ENCODE data around the gene ASAP2. TPM values are rescaled to one million over a fixed set of nuclear protein-coding genes. Genes with fewer than 3 reads are reported as not detected.

The ASAP2 gene
- total and polyA plus RNA-seq, 2 donors (not counting 1 experiment from before 2014, with no cell fraction given), result 0.04 TPM; not detected in 1

DNA sequence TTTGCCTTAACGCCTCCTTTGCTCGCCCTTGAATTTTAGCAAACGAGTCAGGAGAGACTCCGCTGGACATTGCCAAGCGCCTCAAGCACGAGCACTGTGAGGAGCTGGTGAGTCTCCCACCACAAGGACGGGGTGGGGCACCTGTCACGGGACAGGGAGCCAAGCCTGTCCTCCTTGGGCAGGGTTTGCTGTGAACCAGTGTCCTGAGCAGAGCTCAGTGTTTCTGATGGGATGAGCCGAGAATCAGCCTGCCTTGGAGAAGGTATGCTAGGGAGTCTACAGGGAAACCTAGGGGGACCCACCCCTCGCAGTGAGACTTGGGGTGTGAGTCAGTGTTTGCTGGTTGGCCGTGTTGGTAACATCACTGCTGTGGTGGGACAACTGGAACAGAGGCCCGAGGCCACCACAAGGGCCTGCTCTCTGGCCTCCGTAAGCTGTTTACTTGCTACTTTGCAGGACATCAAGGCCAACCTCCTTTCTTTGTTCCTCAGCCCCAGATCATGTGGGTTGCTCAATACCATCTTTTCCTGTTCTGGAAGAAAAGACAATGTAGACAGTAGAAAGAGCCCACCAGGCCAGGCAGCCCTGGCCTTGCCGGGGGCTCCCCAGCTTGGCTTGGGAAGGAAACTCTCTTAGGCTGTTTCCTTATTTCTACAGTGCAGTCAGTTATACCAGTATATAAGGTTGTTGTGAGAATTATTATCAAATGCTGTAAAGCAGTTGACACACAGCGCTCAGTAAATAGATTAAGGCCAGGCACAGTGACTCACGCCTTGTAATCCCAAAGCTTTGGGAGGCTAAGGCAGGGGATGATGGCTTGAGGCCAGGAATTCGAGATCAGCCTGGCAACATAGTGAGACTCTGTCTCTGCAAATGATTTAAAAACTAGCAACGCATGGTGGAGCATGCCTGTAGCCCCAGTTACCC, 174.4 kb downstream of the ASAP2 start:
- H2AFZ ChIP-seq (ENCODE audit: insufficient read depth, low read depth, low read length, poor library complexity, severe bottlenecking), result no peak overlapping the region
- no peaks in the 10 kb centered on the region for H3K27me3 ChIP-seq (replicated peaks in 1 of 4; ENCODE audit: control extremely low read depth in 1 of 4, control insufficient read depth in 3 of 4, insufficient read depth in 4 of 4, low read length in 3 of 4)
- ChIA-PET CTCF (interaction anchor here (0.6 kb wide), 1 partner anchor 505 kb away, joined by 4 read pairs; no protein-coding TSS in a partner anchor), POLR2A (no interaction called here)
- Mint-ChIP-seq H3K27me3 (peaks cover 12% of the 10 kb centered on the region), H3K9me3 (ENCODE audit: insufficient read depth) (no peaks in the 10 kb centered on the region), H3K4me3 (no peak overlapping the region), H3K4me1 (no peaks in the 10 kb centered on the region), H3K27ac (no peak overlapping the region)
- H3K4me1 ChIP-seq (ENCODE audit: control insufficient read depth in 2 of 2, insufficient read depth in 2 of 2, low read length in 2 of 2), result no peaks in the 10 kb centered on the region
- 94% methylated on average over 17 of the region's 18 CpGs for WGBS (ENCODE audit: insufficient coverage)
- TF ChIP-seq EZH2 (IDR thresholded peaks at IDR 0.05; ENCODE audit: borderline replicate concordance, insufficient read depth, low read depth, low read length, poor library complexity, severe bottlenecking) (no peak), CTCF (IDR thresholded peaks at IDR 0.05) (no peak)
- H3K27ac ChIP-seq (ENCODE audit: low read length in 2 of 2), result no peak overlapping the region
- H3K9ac ChIP-seq (ENCODE audit: low read length), result no peak overlapping the region
- ATAC-seq (ENCODE audit: low read depth) (no peak), DNase-seq (no peak)
- intact Hi-C loops (cut with micrococcal nuclease), result no loop called here
- H3K79me2 ChIP-seq (ENCODE audit: control insufficient read depth, insufficient read depth, low read length), result no peaks in the 10 kb centered on the region
- H4K20me1 ChIP-seq (ENCODE audit: control insufficient read depth, insufficient read depth, low read length, poor library complexity, severe bottlenecking), result no peaks in the 10 kb centered on the region
- H3K36me3 ChIP-seq (replicated peaks in 1 of 2; ENCODE audit: control extremely low read depth in 1 of 2, control insufficient read depth in 1 of 2, extremely low read depth in 1 of 2, insufficient read depth in 2 of 2, low read length in 1 of 2), result no peaks in the 10 kb centered on the region
- H3K9me3 ChIP-seq (ENCODE audit: control extremely low read depth in 1 of 3, control insufficient read depth in 2 of 3, insufficient read depth in 1 of 3, low read length in 2 of 3), result no peaks in the 10 kb centered on the region
- no peak overlapping the region for H3K4me2 ChIP-seq (replicated peaks; ENCODE audit: low read depth, low read length, poor library complexity, severe bottlenecking)
- H3K4me3 ChIP-seq (ENCODE audit: control extremely low read depth in 1 of 5, extremely low read depth in 1 of 5, insufficient read depth in 1 of 5, low read depth in 2 of 5, low read length in 4 of 5), result no peak overlapping the region

GRCh38 chr2:9382604-9383235, 176.1 kb downstream of the ASAP2 start:
- Mint-ChIP-seq H3K27me3 (peaks cover 7% of the 10 kb centered on the region), H3K4me3 (no peak overlapping the region), H3K27ac (no peak overlapping the region), H3K9me3 (ENCODE audit: insufficient read depth) (no peaks in the 10 kb centered on the region), H3K4me1 (no peaks in the 10 kb centered on the region)
- ATAC-seq (ENCODE audit: low read depth), result no peak
- ChIA-PET POLR2A (no interaction called here), CTCF (no interaction called here)
- H3K36me3 ChIP-seq (replicated peaks in 1 of 2; ENCODE audit: control extremely low read depth in 1 of 2, control insufficient read depth in 1 of 2, extremely low read depth in 1 of 2, insufficient read depth in 2 of 2, low read length in 1 of 2), result no peaks in the 10 kb centered on the region
- no peaks in the 10 kb centered on the region for H3K27me3 ChIP-seq (replicated peaks in 1 of 4; ENCODE audit: control extremely low read depth in 1 of 4, control insufficient read depth in 3 of 4, insufficient read depth in 4 of 4, low read length in 3 of 4)
- no peak overlapping the region for H2AFZ ChIP-seq (ENCODE audit: insufficient read depth, low read depth, low read length, poor library complexity, severe bottlenecking)
- H3K9ac ChIP-seq (ENCODE audit: low read length), result no peak overlapping the region
- H3K4me2 ChIP-seq (replicated peaks; ENCODE audit: low read depth, low read length, poor library complexity, severe bottlenecking), result no peak overlapping the region
- H3K9me3 ChIP-seq (ENCODE audit: control extremely low read depth in 1 of 3, control insufficient read depth in 2 of 3, insufficient read depth in 1 of 3, low read length in 2 of 3), result no peaks in the 10 kb centered on the region
- intact Hi-C loops (cut with micrococcal nuclease), result no loop called here
- DNase-seq, result no peak
- no peak for TF ChIP-seq EZH2 (IDR thresholded peaks at IDR 0.05; ENCODE audit: borderline replicate concordance, insufficient read depth, low read depth, low read length, poor library complexity, severe bottlenecking)
- TF ChIP-seq CTCF (IDR thresholded peaks at IDR 0.05), result no peak
- H3K4me1 ChIP-seq (ENCODE audit: control insufficient read depth in 2 of 2, insufficient read depth in 2 of 2, low read length in 2 of 2), result no peaks in the 10 kb centered on the region
- H4K20me1 ChIP-seq (ENCODE audit: control insufficient read depth, insufficient read depth, low read length, poor library complexity, severe bottlenecking), result no peaks in the 10 kb centered on the region
- H3K79me2 ChIP-seq (ENCODE audit: control insufficient read depth, insufficient read depth, low read length), result no peaks in the 10 kb centered on the region
- H3K27ac ChIP-seq (ENCODE audit: low read length in 2 of 2), result no peak overlapping the region
- 100% methylated on average over 4 of the region's 6 CpGs for WGBS (ENCODE audit: insufficient coverage)
- no peak overlapping the region for H3K4me3 ChIP-seq (ENCODE audit: control extremely low read depth in 1 of 5, extremely low read depth in 1 of 5, insufficient read depth in 1 of 5, low read depth in 2 of 5, low read length in 4 of 5)
